ENCODE measurements around the gene ATP5F1E. TPM values are rescaled to one million over a fixed set of nuclear protein-coding genes. Genes with fewer than 3 reads are reported as not detected.

Gene ATP5F1E
- total and polyA plus RNA-seq, 9 of the 15 experiments (the other 6 are each of a cell fraction or from before 2014, with no cell fraction given) = 60.3 to 162 (median 113) TPM

DNA sequence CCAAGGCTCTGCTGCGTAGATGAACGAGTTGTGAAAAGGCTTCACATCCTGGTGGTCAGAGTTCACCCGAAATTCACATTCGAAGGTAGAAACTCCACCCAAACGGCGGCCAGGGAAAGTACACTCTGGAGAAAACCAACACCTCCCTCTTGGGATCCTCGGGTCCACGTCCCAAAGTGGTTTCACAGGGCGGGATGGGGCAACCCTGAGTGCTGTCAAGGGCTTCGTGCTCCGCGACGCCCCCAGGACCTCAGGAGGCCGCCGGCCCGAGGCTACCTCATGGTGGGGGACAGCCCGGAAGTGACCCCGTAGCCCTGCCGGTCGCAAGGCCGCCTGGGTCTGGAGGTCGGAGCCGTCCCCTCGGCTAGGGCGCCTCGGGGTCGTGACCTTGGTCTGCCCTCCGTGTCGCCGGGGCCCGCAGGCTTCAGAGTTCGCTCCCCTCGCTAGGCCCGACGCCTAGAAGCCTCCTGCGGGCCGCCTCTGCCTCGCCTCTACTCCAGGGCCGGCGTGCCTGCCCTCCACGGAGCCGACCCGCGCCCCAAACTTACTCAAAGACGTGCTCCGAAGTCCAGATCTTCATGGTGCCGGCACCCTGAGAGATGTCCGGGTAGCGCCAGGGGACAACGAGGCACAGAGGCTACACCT, 10.1 kb upstream of the ATP5F1E start, which contains the start of gene PRELID3B (continued):
- TF ChIP-seq GATAD2B (IDR thresholded peaks at IDR 0.05; ENCODE audit: borderline replicate concordance) (peak; percentile 27; the same call in 1 of the 2 replicates), ETV6 (IDR thresholded peaks at IDR 0.05; ENCODE audit: borderline replicate concordance in 1 of 2, low read depth in 2 of 2, low read length in 1 of 2) (no peak), ETV6 (CRISPR knock-in tag; IDR thresholded peaks at IDR 0.05; ENCODE audit: borderline replicate concordance) (0 out of 2 replicates have a peak, but pooled peaks have one; percentile 79), ARID3A (IDR thresholded peaks at IDR 0.05; ENCODE audit: borderline replicate concordance, low read depth, low read length) (no peak), RNF2 (IDR thresholded peaks at IDR 0.05) (no peak; the same call in 1 of the 2 replicates), E2F6 (IDR thresholded peaks at IDR 0.05; ENCODE audit: borderline replicate concordance in 1 of 2, extremely low read depth in 1 of 2, insufficient read depth in 1 of 2, insufficient read length in 1 of 2, low read depth in 1 of 2, low read length in 1 of 2, poor library complexity in 1 of 2, severe bottlenecking in 1 of 2) (peak; percentile 82 to 84), PTRF (tag; IDR thresholded peaks at IDR 0.05) (no peak), ZNF707 (CRISPR knock-in tag; conservative IDR thresholded peaks at IDR 0.05) (no peak), ZNF12 (CRISPR knock-in tag; IDR thresholded peaks at IDR 0.05) (no peak; the same call in 1 of the 2 replicates), HNRNPK (IDR thresholded peaks at IDR 0.05; ENCODE audit: low read depth, low read length, poor library complexity, severe bottlenecking) (no peak), RUNX1 (IDR thresholded peaks at IDR 0.05; ENCODE audit: low read depth) (no peak)
- TF ChIP-seq, protein P1, sequence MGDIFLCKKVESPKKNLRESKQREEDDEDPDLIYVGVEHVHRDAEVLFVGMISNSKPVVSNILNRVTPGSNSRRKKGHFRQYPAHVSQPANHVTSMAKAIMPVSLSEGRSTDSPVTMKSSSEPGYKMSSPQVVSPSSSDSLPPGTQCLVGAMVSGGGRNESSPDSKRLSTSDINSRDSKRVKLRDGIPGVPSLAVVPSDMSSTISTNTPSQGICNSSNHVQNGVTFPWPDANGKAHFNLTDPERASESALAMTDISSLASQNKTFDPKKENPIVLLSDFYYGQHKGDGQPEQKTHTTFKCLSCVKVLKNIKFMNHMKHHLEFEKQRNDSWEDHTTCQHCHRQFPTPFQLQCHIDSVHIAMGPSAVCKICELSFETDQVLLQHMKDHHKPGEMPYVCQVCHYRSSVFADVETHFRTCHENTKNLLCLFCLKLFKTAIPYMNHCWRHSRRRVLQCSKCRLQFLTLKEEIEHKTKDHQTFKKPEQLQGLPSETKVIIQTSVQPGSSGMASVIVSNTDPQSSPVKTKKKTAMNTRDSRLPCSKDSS (IDR thresholded peaks at IDR 0.05; ENCODE audit: low read depth, partially characterized antibody) = no peak
